GM18526 (cell line): ENCODE data around the gene SHKBP1.

Experiments
- POLR2A ChIP-seq: IDR thresholded peaks from 3 replicates; pipeline ENCODE4 v1.6.1; 2011; ENCODE audit not compliant: insufficient read length; ENCODE audit errors: extremely low read depth

SHKBP1 gene

DNA sequence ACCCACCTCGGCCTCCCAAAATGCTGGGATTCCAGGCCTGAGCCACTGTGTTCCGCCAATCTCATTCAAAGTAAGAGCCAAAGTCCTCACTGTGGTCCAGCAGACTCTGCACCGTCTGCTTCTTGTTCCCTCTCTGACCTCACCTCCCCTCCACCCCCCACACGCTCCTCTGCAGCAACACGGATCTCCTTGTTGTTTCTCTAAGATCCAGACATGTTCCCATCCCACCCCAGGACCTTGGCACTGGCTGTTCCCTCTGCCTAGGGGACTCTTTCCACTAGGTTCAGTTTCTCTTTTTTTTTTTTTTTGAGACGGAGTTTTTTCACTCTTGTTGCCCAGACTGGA is 62.9 kb downstream of the SHKBP1 start:
- no peak for TF ChIP-seq POLR2A

DNA sequence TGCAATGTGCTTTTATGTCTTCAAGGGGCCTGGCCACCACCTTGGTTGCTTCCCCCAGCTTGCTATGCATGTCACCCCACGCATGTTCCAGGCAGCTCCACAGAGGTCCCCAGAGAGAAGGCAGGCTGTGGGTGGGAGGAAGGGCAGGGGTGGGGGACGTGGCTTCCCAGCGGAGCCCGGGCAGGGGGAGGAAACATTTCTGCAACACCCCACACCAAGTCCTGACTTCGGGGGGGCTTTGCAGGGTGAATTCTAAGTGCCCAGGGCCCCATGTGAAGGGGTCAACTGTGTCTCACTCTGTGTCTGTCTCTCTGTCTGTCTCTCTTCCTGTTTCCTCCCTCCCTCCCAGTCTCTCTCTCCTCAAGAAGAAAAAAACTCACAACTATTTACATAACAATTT is 64.1 kb downstream of the SHKBP1 start:
- no peak for TF ChIP-seq POLR2A
